Activated B cell treated with CpG ODN at 0.5 μM for 24 hours (primary cell): ENCODE results near the gene KCNMA1. TPM values are rescaled to one million over a fixed set of nuclear protein-coding genes. Genes with fewer than 3 reads are reported as not detected.

Source experiments
- ATAC-seq: fragments of 200-7000 bp; cut with Tn5 transposase; one replicate; pipeline ENCODE4 v1.10.0; 2021; ENCODE audit warnings: low read depth, mild to moderate bottlenecking, moderate library complexity
- CTCF ChIA-PET: fragments of 350-600 bp; sonication (Branson Sonifier 250); formaldehyde crosslinking; loops from one replicate; lab custom pipeline; 2021; ENCODE audit warnings: antibody characterized with exemption; lab: Charles Lee
- POLR2A ChIA-PET: fragments of 350-600 bp; sonication (Branson Sonifier 250); formaldehyde crosslinking; loops from one replicate; lab custom pipeline; 2021; ENCODE audit warnings: antibody characterized with exemption; lab: Charles Lee
- DNase-seq: peaks from one replicate; pipeline ENCODE4 v3.0.0; 2022
- H3K27ac Mint-ChIP-seq: one replicate; pipeline ENCODE4 v1.8.0; 2020; ENCODE audit warnings: mixed read lengths
- H3K27me3 Mint-ChIP-seq: one replicate; pipeline ENCODE4 v1.8.0; 2021; ENCODE audit warnings: mixed read lengths
- H3K36me3 Mint-ChIP-seq: one replicate; pipeline ENCODE4 v1.8.0; 2021; ENCODE audit warnings: low read depth, mixed read lengths
- H3K4me1 Mint-ChIP-seq: one replicate; pipeline ENCODE4 v1.8.0; 2021; ENCODE audit warnings: mixed read lengths
- H3K4me3 Mint-ChIP-seq: one replicate; pipeline ENCODE4 v1.8.0; 2020; ENCODE audit warnings: mild to moderate bottlenecking, mixed read lengths
- H3K9me3 Mint-ChIP-seq: one replicate; pipeline ENCODE4 v1.8.0; 2020; ENCODE audit warnings: mixed read lengths
- intact Hi-C: fragments of 100-400 bp; cut with micrococcal nuclease; formaldehyde crosslinking; loops from one replicate; pipeline ENCODE4 v1.15.1; 2024
- total RNA-seq: library from RNA; stranded (reverse); gene quantifications from 2 replicates; pipeline ENCODE4 v1.2.3, GENCODE V29; 2022
- TF ChIP-seq, protein P1 (sequence below): fragments of 200-600 bp; IDR thresholded peaks from one replicate; pipeline ENCODE4 v1.8.0; 2022; ENCODE audit warnings: antibody characterized with exemption, mild to moderate bottlenecking

The KCNMA1 gene
- total RNA-seq, 1 donor from 2014 or later: 3.7 TPM

DNA sequence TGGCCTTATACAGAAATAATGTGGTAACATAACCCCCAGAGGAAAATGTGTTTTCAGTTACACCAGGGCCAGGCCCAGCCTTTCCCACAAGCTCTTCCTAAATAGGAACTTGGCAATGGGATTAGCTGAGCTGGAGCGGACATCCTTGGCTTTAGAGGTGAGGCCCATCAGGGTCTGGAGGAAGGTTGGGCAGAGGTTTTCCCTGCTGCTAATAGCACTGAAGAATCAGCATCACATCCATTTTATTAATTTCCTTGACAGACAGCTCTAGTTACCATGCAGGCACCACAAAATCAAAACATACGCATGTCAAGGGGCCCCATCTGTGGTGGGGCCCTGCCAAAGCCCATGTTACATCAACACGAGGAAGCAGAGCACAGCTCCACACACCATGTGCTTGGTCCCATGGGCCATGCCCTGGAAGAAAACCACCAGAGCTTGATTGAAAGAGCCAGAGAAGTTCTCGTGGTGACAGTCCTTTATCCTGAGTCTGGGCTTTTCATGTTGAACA lies 566.6 kb downstream of the KCNMA1 start:
- intact Hi-C loops: no loop called here
- Mint-ChIP-seq H3K9me3 (no peaks in the 10 kb centered on the region), H3K4me3 (no peak overlapping the region), H3K4me1 (no peaks in the 10 kb centered on the region), H3K27ac (no peak overlapping the region), H3K36me3 (no peaks in the 10 kb centered on the region), H3K27me3 (no peaks in the 10 kb centered on the region)
- ATAC-seq (no peak), DNase-seq (no peak)
- POLR2A ChIA-PET: no interaction called here
- TF ChIP-seq, protein P1, sequence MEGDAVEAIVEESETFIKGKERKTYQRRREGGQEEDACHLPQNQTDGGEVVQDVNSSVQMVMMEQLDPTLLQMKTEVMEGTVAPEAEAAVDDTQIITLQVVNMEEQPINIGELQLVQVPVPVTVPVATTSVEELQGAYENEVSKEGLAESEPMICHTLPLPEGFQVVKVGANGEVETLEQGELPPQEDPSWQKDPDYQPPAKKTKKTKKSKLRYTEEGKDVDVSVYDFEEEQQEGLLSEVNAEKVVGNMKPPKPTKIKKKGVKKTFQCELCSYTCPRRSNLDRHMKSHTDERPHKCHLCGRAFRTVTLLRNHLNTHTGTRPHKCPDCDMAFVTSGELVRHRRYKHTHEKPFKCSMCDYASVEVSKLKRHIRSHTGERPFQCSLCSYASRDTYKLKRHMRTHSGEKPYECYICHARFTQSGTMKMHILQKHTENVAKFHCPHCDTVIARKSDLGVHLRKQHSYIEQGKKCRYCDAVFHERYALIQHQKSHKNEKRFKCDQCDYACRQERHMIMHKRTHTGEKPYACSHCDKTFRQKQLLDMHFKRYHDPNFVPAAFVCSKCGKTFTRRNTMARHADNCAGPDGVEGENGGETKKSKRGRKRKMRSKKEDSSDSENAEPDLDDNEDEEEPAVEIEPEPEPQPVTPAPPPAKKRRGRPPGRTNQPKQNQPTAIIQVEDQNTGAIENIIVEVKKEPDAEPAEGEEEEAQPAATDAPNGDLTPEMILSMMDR: no peak
- CTCF ChIA-PET: no interaction called here

DNA sequence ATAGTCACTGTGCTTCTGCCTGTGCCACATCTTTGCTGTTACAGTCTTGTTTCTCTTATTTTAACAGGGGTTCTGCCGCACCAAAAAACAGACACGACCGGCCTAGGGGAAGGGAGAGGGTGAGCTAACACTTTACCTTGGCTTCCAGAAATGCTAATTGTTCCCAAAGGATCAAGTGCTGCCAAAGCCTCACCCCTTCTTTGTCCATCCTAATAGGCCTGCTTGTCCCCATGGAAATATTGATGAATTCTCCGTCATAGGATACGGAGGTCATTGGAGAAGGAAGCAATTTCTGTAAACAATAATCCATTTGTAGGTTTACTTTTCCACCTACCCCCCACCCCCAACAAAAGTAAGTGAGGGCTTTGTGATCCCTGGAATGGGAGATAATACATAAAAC lies 567.3 kb downstream of the KCNMA1 start:
- CTCF ChIA-PET: no interaction called here
- no peaks in the 10 kb centered on the region for H3K9me3 Mint-ChIP-seq
- H3K4me1 Mint-ChIP-seq: no peaks in the 10 kb centered on the region

DNA sequence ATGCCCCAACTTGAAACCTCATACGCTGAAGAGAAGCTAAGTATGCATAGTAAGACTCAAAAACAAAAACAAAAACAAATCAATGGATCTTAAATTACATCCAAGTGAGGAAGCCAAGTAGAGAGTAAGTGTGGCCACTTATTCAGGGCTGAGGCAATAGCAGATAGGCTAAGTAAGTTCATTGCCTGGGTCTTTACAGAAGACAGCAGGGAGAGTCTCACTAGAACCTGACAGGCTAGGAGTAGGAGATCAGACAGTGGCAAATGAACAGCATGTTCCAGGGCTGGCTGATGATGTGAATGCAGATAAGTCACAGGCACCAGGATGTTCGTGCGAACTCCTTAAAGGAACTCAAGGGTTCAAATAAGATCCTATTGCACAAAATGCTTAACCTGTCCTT lies 568.6 kb downstream of the KCNMA1 start:
- no peaks in the 10 kb centered on the region for H3K9me3 Mint-ChIP-seq
- DNase-seq (no peak), ATAC-seq (no peak)
- POLR2A ChIA-PET: no interaction called here
- CTCF ChIA-PET: no interaction called here
- TF ChIP-seq, protein P1: no peak
- H3K4me1 Mint-ChIP-seq: no peaks in the 10 kb centered on the region
- intact Hi-C loops: no loop called here
- no peaks in the 10 kb centered on the region for H3K36me3 Mint-ChIP-seq
- H3K4me3 Mint-ChIP-seq: no peak overlapping the region
- H3K27me3 Mint-ChIP-seq: no peaks in the 10 kb centered on the region
- no peak overlapping the region for H3K27ac Mint-ChIP-seq

More for the DNA sequence above, 567.3 kb downstream of the KCNMA1 start:
- POLR2A ChIA-PET: no interaction called here
- ATAC-seq (no peak), DNase-seq (no peak)
- no peaks in the 10 kb centered on the region for H3K36me3 Mint-ChIP-seq
- no peak overlapping the region for H3K27ac Mint-ChIP-seq
- TF ChIP-seq, protein P1: no peak
- H3K4me3 Mint-ChIP-seq: no peak overlapping the region
- intact Hi-C loops: no loop called here
- H3K27me3 Mint-ChIP-seq: no peaks in the 10 kb centered on the region

DNA sequence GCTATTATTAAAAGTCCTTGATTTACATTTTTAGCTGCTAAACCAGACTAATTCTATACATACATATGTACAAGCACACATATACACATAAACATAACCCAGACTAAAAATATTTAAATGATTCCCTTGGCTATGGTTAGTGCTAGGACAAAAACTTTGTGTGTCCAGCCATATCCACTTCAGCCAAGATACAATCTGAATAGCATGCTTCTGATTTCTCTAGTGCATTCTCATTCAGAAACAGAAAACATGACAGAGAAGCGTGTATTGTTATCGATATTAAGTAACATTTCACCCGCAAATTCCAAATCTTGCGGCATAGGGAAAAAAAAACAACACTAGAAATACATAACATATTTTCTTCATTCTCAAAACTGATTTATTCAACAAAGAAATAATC lies 569.3 kb downstream of the KCNMA1 start:
- Mint-ChIP-seq H3K36me3 (no peaks in the 10 kb centered on the region), H3K9me3 (no peaks in the 10 kb centered on the region), H3K4me1 (no peaks in the 10 kb centered on the region), H3K27me3 (no peaks in the 10 kb centered on the region), H3K4me3 (no peak overlapping the region), H3K27ac (no peak overlapping the region)
- CTCF ChIA-PET: no interaction called here
- TF ChIP-seq, protein P1: no peak
- ATAC-seq: no peak
- intact Hi-C loops: no loop called here
- POLR2A ChIA-PET: no interaction called here
- no peak for DNase-seq

DNA sequence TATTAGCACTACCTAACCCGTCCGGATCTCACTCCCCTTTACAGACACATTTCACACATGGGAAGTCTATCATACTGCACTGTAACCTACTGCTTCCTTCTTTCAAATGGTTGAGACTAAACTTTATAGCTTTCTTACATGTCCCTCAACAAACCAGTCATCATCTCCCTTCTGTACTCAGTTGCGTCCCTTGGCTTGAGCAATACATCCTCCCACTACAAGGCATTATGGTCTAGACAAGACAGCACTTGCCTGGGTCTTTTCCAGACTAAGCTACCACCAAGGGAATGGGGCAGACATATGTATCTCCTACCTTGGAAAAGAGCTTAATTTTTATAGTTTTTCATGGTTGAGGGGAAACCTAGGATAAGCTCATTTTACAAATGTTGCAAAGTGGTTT lies 575.2 kb downstream of the KCNMA1 start:
- no peaks in the 10 kb centered on the region for H3K36me3 Mint-ChIP-seq
- DNase-seq (no peak), ATAC-seq (no peak)
- H3K27ac Mint-ChIP-seq: no peak overlapping the region
- ChIA-PET POLR2A (no interaction called here), CTCF (no interaction called here)
- no peak overlapping the region for H3K4me3 Mint-ChIP-seq
- H3K27me3 Mint-ChIP-seq: no peaks in the 10 kb centered on the region
- H3K4me1 Mint-ChIP-seq: no peaks in the 10 kb centered on the region
- no peaks in the 10 kb centered on the region for H3K9me3 Mint-ChIP-seq
- intact Hi-C loops: no loop called here
- TF ChIP-seq, protein P1: no peak
